ENCODE data around the gene COL1A1.

- TF ChIP-seq, protein P1, sequence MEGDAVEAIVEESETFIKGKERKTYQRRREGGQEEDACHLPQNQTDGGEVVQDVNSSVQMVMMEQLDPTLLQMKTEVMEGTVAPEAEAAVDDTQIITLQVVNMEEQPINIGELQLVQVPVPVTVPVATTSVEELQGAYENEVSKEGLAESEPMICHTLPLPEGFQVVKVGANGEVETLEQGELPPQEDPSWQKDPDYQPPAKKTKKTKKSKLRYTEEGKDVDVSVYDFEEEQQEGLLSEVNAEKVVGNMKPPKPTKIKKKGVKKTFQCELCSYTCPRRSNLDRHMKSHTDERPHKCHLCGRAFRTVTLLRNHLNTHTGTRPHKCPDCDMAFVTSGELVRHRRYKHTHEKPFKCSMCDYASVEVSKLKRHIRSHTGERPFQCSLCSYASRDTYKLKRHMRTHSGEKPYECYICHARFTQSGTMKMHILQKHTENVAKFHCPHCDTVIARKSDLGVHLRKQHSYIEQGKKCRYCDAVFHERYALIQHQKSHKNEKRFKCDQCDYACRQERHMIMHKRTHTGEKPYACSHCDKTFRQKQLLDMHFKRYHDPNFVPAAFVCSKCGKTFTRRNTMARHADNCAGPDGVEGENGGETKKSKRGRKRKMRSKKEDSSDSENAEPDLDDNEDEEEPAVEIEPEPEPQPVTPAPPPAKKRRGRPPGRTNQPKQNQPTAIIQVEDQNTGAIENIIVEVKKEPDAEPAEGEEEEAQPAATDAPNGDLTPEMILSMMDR (conservative IDR thresholded peaks at IDR 0.05; ENCODE audit: low read length): no peak
- no peak for TF ChIP-seq EZH2phosphoT487 (IDR thresholded peaks at IDR 0.05; ENCODE audit: borderline replicate concordance, low read depth, low read length)
Observed at GRCh38 chr17:50181591-50182560, 19.6 kb downstream of the COL1A1 start.

All from OCI-LY7 (cell line).